Loucy (cell line): Measurements from ENCODE around the gene TUBA1B.

Source experiments
- H2AFZ ChIP-seq: fragments of 200-600 bp; sonication (generic); 2 replicates; pipeline ENCODE4 v1.6.0; 2016; ENCODE audit warnings: antibody characterized with exemption, mild to moderate bottlenecking, low read length, moderate library complexity
- H3F3A ChIP-seq: fragments of 200-600 bp; 2 replicates; pipeline ENCODE4 v1.6.0; 2016; ENCODE audit warnings: antibody characterized with exemption, low read depth, mild to moderate bottlenecking
- H3K27me3 ChIP-seq: fragments of 200-600 bp; sonication (generic); 2 replicates; pipeline ENCODE4 v1.6.1; 2014; ENCODE audit warnings: low read length, mild to moderate bottlenecking; ENCODE audit not compliant: insufficient read depth, poor library complexity, severe bottlenecking
- H3K36me3 ChIP-seq: fragments of 200-600 bp; sonication (generic); 2 replicates; pipeline ENCODE4 v1.6.1; 2016; ENCODE audit warnings: low read length; ENCODE audit not compliant: insufficient read depth
- H3K4me1 ChIP-seq: fragments of 200-600 bp; sonication (generic); 2 replicates; pipeline ENCODE4 v1.5.1; 2014; ENCODE audit warnings: low read length, mild to moderate bottlenecking; ENCODE audit not compliant: insufficient read depth, poor library complexity, severe bottlenecking
- H3K4me2 ChIP-seq: fragments of 200-600 bp; sonication (generic); 2 replicates; pipeline ENCODE4 v1.6.0; 2014; ENCODE audit warnings: antibody characterized with exemption, low read length, low read depth, mild to moderate bottlenecking; ENCODE audit not compliant: poor library complexity, severe bottlenecking
- H3K4me3 ChIP-seq: fragments of 200-600 bp; sonication (generic); 2 replicates; pipeline ENCODE4 v1.5.1; 2014; ENCODE audit warnings: low read length, mild to moderate bottlenecking, mixed read lengths; ENCODE audit not compliant: poor library complexity, severe bottlenecking
- H3K79me2 ChIP-seq: fragments of 200-600 bp; sonication (generic); 2 replicates; pipeline ENCODE4 v1.6.1; 2014; ENCODE audit warnings: low read length; ENCODE audit not compliant: insufficient read depth
- H3K9ac ChIP-seq: fragments of 200-600 bp; sonication (generic); 2 replicates; pipeline ENCODE4 v1.6.0; 2014; ENCODE audit warnings: mild to moderate bottlenecking, low read depth, low read length, moderate library complexity; ENCODE audit not compliant: poor library complexity, severe bottlenecking
- H3K9me2 ChIP-seq: fragments of 200-600 bp; sonication (generic); replicated peaks from 2 replicates; pipeline ENCODE4 v1.6.1; 2016; ENCODE audit warnings: low read depth, low read length, mixed read lengths
- H3K9me3 ChIP-seq: fragments of 200-600 bp; sonication (generic); 2 replicates; pipeline ENCODE4 v1.6.1; 2014; ENCODE audit warnings: mild to moderate bottlenecking, antibody characterized with exemption, low read length, low read depth; ENCODE audit not compliant: insufficient read depth
- H4K20me1 ChIP-seq: fragments of 200-600 bp; sonication (generic); 2 replicates; pipeline ENCODE4 v1.6.0; 2014; ENCODE audit warnings: antibody characterized with exemption, low read length, mild to moderate bottlenecking; ENCODE audit not compliant: insufficient read depth, poor library complexity, severe bottlenecking
- EZH2phosphoT487 ChIP-seq: fragments of 200-600 bp; IDR thresholded peaks from 2 replicates; pipeline ENCODE4 v1.6.1; 2018; ENCODE audit warnings: antibody characterized with exemption, mild to moderate bottlenecking, moderate library complexity, borderline replicate concordance
- TF ChIP-seq, protein P1 (sequence below): fragments of 200-600 bp; sonication (generic); conservative IDR thresholded peaks from 2 replicates; pipeline ENCODE4 v1.5.1; 2014; ENCODE audit warnings: mild to moderate bottlenecking, antibody characterized with exemption, low read length

TUBA1B gene

DNA sequence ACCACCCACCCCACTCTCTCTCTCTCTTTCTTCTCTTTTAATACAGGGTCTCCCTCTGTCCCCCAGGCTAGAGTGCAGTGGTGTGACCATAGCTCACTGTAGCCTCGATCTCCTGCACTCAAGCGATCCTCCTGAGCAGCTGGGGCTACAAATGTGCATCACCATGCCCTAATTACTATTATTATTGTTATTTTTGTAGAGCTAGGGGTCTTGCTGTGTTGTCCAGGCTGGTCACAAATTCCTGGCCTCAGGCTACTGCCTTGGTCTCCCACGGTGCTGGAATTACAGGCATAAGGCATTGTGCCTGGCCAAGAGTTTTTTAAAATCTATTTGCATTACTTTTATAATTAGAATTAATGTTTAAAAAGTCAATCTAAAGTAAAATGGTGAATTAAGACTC lies 23.0 kb upstream of the TUBA1B start:
- Histone ChIP-seq H3K4me3 (no peak overlapping the region), H3K9me3 (no peaks in the 10 kb centered on the region), H3K27me3 (no peaks in the 10 kb centered on the region), H4K20me1 (no peaks in the 10 kb centered on the region), H2AFZ (no peak overlapping the region), H3K79me2 (no peaks in the 10 kb centered on the region), H3K9ac (no peak overlapping the region), H3K4me1 (peaks cover 3% of the 10 kb centered on the region), H3K9me2 (no peaks in the 10 kb centered on the region), H3K4me2 (no peak overlapping the region), H3K36me3 (no peaks in the 10 kb centered on the region), H3F3A (no peaks in the 10 kb centered on the region)
- TF ChIP-seq, protein P1, sequence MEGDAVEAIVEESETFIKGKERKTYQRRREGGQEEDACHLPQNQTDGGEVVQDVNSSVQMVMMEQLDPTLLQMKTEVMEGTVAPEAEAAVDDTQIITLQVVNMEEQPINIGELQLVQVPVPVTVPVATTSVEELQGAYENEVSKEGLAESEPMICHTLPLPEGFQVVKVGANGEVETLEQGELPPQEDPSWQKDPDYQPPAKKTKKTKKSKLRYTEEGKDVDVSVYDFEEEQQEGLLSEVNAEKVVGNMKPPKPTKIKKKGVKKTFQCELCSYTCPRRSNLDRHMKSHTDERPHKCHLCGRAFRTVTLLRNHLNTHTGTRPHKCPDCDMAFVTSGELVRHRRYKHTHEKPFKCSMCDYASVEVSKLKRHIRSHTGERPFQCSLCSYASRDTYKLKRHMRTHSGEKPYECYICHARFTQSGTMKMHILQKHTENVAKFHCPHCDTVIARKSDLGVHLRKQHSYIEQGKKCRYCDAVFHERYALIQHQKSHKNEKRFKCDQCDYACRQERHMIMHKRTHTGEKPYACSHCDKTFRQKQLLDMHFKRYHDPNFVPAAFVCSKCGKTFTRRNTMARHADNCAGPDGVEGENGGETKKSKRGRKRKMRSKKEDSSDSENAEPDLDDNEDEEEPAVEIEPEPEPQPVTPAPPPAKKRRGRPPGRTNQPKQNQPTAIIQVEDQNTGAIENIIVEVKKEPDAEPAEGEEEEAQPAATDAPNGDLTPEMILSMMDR: no peak
- no peak for TF ChIP-seq EZH2phosphoT487

DNA sequence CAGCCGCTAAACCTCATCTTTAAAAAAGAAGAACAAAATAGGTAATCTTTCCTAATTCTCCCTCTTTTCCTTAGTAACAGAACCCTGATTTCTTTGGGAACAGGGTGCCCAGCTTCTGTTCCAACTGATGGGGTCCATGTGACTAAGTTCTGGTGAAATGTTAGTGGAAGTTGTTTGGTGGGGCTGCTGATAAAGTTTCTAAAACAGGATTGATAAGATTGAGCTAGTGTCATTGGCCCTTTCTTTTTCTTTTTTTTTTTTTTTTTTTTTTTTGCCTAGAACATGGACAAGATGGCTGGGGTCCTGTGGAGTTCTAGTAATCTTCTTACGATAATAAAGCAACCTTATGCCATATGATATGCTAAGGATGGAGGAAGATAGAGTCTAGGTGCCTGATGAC lies 16.2 kb upstream of the TUBA1B start:
- Histone ChIP-seq H3K9me2 (no peaks in the 10 kb centered on the region), H2AFZ (no peak overlapping the region)
- no peak for TF ChIP-seq EZH2phosphoT487
- TF ChIP-seq, protein P1: no peak

GRCh38 chr12:49146406-49146805 lies 15.2 kb upstream of the TUBA1B start:
- Histone ChIP-seq H3K79me2 (no peaks in the 10 kb centered on the region), H3K9me3 (no peaks in the 10 kb centered on the region), H3K36me3 (no peaks in the 10 kb centered on the region), H3K9ac (no peak overlapping the region), H3K4me3 (no peak overlapping the region), H3K27me3 (no peaks in the 10 kb centered on the region), H2AFZ (no peak overlapping the region), H3K4me2 (no peak overlapping the region), H3K4me1 (no peaks in the 10 kb centered on the region), H3K9me2 (no peaks in the 10 kb centered on the region), H4K20me1 (no peaks in the 10 kb centered on the region), H3F3A (no peaks in the 10 kb centered on the region)
- TF ChIP-seq, protein P1: no peak
- no peak for TF ChIP-seq EZH2phosphoT487

More for the DNA sequence above, 16.2 kb upstream of the TUBA1B start:
- H4K20me1 ChIP-seq: no peaks in the 10 kb centered on the region
- H3K4me2 ChIP-seq: no peak overlapping the region
- no peaks in the 10 kb centered on the region for H3K79me2 ChIP-seq
- no peaks in the 10 kb centered on the region for H3K36me3 ChIP-seq
- no peak overlapping the region for H3K9ac ChIP-seq
- no peaks in the 10 kb centered on the region for H3K27me3 ChIP-seq
- no peaks in the 10 kb centered on the region for H3K9me3 ChIP-seq
- H3K4me3 ChIP-seq: no peak overlapping the region
- no peaks in the 10 kb centered on the region for H3K4me1 ChIP-seq
- no peaks in the 10 kb centered on the region for H3F3A ChIP-seq
